ENCODE measurements around the gene ZNF331. TPM values are rescaled to one million over a fixed set of nuclear protein-coding genes. Genes with fewer than 3 reads are reported as not detected.

ZNF331 gene
- total and polyA plus RNA-seq, 2 of the 4 experiments (the other 2 are of a cell fraction), result 6.6 to 11.1 TPM

DNA sequence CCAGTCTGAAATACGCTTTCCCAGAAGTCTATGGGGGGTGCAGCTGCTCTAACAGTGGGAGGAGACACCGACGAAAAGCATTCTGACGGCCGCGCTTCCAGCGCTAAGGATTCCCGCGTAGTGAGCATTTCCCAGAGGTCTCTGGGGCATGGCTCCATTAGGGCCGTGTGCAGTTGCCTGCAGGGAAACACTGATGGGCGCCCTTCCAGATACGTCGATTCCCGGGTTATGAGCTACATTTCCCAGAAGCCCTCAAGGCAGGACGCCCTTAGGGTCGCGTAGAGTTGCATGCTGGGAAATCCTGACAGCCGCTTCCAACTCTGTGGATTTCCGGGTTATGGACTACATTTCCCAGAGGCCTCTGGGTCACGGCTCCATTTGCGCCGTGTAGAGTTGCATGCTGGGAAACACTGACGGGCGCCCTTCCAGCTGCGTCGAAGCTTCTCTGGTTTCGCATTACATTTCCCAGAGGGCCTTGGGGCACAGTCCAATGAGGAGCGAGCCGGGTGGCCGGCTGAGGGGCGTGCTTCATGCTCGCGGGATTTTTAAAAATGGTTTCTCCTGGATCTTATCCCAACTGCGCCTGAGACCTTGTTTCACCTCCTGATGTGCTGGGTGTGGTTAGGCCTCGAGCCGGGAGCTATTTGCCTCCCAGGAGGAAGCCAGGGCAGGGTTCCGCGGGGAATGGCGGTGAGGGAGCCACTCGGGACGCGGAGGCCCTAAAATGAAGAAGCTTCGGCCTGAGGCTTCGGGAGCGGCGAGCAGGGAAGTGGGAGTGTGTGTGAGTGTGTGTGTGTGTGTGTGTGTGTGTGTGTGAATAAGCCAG, 17.2 kb upstream of the ZNF331 start (continued):
- TF ChIP-seq MAZ (IDR thresholded peaks at IDR 0.05; ENCODE audit: borderline replicate concordance, low read depth, low read length) (peak; percentile 7; the same call in 1 of the 2 replicates), RAD21 (IDR thresholded peaks at IDR 0.05; ENCODE audit: low read length) (no peak), BHLHE40 (IDR thresholded peaks at IDR 0.05; ENCODE audit: low read depth, low read length) (0 out of 2 replicates have a peak, but pooled peaks have one; percentile 4)

Data from IMR-90 (cell line).